HG03095 (cell line): ENCODE measurements around the gene FER.
"Not testable (repeated sequence)": the region's sequence is repeated elsewhere in the genome, so short reads cannot be mapped to it uniquely, and the experiment has no call there.

Source experiments
- ATAC-seq: cut with Tn5 transposase; IDR thresholded peaks from one replicate; pipeline ENCODE4 v1.9.1; 2021; ENCODE audit warnings: moderate library complexity; ENCODE audit not compliant: unreplicated experiment

Gene FER

DNA sequence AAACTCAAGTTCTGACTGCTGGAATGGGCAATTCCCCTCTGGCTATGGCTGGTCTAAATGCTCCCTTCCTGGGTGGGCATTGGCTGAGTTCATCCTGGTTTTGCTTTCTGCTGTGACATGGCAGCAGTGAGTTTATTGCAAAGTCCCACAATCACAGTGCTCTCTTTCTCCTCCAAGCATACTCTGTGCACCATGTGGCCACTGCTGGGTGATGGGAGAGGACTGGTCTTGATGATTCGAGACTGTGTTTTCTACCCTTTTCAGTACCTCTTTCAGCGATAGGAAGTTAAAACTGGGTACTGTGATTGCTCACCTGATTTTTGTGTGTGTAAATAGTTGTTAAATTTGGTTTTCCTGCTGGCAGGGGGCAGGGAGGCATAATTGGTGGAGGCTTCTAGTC, 49.7 kb downstream of the FER start:
- ATAC-seq = no peak

DNA sequence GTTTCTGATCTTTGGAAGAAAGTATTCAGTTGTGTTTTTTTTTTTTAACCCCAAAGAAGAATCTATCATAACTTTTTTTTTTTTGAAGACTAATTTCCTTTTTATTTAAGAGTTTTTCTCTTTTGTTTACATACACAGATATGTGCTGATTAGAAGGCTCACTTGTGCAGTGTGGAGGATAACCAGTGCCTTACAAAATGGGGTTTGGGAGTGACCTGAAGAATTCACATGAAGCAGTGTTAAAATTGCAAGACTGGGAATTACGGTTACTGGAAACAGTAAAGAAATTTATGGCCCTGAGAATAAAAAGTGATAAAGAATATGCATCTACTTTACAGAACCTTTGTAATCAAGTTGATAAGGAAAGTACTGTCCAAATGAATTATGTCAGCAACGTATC, 50.3 kb downstream of the FER start:
- ATAC-seq = no peak

DNA sequence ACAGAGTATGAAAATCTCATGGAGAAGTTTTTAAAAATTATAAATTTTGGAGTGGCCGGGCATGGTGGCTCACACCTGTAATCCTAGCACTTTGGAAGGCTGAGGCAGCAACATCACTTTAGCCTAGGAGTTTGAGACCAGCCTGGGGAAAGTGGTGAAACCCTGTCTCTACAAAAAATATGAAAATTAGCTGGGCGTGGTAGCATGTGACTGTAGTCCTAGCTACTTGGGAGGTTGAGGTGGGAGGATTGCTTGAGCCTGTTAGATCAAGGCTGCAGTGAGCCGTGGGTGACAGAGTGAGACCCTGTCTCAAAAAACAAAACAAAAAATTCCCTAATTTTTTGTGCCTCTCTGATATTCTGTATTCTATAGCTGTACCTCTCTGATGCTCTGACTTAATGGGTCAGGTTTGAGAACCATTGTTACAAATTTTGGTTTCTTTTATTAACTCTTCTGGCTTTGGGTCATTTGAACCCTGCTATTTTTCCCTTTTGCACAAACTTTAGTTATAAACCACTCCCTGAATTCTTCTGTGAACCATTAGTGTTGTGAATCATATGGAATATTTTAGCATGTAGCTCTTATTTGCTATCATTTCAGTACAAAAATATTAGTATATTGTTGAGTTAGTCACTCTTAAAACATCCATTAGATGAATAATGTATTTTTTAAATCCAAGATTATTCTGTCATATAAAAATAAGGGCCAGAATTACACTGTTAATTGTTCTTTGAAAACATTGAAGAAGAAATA, 51.0 kb downstream of the FER start:
- ATAC-seq = no peak

DNA sequence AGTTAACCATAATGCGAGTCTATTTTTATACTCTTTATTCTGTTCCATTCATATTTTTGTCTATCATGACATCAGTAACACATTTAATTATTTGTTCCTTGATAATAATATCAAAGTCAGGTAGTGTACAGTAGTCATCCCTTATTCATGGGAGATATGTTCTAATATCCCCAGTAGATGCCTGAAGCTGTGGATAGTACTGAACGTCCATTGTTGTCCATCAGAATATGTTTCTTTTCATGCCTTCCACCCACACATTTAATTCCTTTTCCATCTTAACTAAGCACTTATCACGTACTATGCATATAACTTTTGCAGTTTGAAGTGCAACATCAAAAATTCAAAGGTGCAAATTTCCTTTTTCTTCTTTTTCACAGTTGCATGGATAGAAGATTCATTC, 53.6 kb downstream of the FER start:
- no peak for ATAC-seq

DNA sequence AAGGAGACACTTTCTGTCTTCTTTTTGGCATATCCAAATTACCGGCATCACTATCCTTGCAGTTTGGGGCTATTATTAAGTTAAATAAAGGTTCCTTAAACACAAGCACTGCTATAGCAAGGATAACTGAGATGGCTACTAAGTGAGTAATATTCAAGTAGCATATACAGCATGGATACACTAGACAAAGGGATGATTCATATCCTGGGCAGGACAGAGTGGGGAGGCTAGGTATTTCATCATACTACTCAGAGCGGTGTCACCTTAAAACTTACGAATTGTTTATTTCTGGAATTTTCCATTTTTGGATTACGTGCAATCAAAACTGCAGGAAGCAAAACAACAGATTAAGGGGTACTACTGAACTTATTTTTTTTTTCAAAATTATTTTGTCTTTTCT, 54.1 kb downstream of the FER start:
- ATAC-seq = no peak

DNA sequence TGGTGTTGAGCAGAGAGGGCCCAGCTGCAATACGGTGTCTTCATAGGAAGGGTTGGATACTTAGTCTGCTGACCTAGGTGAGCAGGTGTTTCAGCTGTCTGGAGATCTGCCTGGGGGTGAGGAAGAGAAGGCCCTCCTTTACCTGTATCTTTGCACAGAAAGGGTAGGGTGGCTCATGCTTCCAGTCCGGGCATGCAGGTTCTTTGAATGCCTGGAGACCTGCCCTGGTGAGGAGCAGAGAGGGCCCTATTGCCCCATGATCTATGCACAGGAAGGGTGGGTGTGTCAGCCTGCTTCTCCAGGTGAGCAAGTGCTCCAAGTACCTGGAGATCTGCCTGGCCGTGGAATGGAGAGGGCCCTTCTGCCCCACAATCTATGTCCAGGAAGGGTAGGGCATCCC, 63.0 kb downstream of the FER start:
- no peak for ATAC-seq

DNA sequence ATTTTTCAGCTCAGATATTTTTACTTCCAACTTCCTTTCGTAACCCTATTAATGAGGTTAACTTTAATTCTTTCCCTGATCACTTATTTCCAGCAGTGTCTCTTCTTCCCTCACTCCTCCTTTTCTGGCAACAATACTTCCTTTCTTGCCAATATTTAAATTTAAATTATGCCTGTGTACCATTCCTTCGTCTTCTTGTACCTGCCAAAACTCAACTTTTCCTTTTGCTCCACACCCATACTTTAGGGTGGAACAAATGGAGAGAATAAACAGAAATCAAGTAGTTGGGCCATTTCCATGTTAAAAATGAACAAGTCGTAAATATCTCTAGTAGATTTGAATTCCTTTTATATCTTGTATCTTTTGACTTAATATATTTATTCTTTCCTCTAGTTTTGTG, 66.0 kb downstream of the FER start:
- no peak for ATAC-seq

DNA sequence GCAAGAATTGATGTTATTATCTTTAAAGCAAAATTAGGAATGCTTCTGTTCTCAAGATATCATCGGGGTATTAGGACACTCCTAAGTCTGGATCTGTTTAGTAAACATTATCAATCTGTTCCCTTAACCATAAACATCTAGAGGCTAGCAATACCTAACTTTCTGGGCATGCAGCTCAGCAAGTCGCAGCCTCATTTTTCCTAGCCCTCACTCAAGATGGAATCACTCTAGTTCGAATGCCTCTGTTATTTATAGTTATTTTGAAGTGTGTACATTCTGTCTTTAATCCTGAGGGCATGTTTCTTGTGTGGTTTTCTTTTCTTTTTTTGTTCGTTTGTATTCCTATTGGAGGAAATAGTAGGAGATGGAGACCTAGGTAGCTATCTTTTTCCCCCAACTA, 66.9 kb downstream of the FER start:
- no peak for ATAC-seq

DNA sequence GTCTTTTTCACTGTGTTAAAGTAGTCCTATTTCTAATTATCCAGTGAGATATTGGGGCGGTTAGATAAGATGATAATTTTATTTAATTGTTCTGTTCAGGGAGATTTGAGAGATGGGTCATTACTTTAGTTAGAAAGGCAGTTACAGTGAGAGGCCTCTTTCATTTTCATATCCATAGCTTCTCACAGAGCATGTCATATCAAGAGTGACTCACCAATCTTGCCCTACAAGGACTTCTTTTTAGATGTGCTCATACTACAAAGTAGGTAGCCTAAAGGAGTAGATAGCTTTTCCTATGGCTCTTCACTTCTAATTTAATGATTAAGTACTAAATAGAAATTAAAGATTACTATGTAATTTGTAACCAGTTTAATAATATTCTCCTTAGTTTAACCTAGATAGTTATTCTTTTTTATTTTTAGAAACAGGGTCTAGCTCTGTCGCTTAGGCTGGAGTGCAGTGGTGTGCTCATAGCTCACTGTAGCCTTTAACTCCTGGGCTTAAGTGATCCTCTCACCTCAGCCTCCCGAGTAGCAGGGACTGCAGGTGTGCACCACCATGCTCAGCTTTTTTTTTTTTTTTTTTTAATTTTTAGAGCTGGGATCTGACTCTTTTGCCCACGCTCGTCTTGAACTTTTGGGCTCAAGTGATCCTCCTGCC, 71.0 kb downstream of the FER start:
- ATAC-seq = peak; percentile 97

DNA sequence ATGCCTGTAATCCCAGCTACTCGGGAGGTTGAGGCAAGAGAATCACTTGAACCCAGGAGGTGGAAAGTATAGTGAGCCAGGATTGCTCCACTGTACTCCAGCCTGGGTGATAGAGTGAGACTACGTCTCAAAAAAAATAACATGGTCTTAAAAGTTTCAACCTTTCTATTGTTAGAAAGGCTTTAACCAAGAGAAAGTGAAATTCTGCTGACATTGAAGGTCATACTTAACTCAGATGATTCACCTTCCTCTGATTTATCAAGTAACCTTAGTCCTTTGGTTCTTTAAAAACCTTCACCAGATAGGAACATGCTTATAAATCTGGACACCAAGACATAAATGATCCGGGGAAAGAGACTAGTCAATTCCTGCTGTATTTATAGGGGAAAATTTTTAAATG, 73.3 kb downstream of the FER start:
- ATAC-seq = no peak

DNA sequence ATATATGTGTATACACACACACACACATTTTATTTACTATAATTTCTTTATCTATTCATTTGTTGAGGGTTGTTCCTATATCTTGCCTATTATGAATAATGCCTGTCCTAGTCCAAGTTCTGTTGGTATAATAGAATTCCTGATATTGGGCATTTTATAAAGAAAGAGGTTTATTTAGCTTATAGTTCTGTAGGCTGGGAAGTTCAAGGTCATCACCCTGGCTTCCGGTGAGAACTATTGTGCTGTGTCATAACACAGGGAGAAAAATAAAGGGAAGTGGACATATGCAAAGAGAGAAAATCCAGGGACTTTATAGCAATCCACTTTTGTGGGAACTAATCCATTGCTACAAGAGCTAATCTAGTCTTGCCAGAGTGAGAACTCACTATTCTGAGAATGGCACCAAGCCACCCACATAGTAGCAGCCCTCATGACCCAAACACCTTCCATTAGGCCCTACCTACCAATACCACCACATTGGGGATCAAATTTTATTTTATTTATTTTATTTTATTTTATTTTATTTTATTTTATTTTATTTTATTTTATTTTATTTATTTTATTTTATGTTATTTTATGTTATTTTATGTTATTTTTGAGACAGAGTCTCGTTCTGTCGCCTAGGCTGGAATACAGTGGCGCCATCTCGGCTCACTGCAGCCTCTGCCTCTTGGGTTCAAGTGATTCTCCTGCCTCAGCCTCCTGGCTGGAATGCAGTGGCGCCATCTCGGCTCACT, 74.7 kb downstream of the FER start:
- no peak for ATAC-seq

DNA sequence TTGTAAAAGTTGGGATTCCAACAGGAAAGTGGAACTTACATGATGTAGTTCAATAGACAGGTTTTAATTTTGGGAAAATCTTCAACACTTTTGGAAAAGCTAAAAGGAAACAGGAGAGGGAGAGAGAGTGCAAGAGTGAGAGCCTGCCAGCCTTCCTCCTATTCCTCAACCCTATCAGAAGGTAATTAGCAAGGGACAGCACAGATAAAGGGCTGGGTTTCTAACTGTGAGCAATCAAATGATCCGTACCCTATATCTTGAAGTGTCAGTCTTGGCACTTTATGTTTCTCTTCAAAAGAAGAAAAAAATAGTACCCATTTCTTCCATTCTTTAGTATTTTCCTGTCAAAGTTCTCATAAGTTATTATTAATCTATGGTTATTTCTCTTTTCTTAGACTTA, 79.4 kb downstream of the FER start:
- no peak for ATAC-seq

DNA sequence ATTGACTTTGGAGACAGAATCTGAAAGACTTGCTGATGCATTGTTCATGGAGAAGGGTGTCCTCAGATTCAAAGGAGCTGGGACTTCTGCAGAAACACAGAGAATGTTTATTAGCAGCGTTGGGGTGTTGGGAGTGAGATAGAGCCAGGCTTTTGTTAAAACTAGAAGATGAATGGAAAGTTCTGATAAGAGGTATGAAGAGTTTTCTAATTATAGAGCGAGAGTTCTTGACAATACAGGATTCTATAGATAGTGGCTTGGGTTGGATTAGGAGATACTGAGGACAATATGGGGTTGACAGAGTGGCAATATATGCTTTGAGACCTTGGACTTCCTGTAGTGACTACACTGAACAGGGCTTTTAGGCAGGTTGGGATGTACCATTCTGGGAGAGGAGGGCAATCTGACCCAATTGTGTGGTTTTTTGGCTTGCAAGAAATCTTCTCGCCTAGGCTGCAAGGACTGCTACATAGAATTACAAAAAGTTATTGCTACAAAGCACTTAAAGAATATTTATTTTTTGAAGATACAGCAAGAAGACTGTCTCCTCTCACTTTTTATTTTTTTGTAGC, 83.1 kb downstream of the FER start:
- ATAC-seq = no peak

DNA sequence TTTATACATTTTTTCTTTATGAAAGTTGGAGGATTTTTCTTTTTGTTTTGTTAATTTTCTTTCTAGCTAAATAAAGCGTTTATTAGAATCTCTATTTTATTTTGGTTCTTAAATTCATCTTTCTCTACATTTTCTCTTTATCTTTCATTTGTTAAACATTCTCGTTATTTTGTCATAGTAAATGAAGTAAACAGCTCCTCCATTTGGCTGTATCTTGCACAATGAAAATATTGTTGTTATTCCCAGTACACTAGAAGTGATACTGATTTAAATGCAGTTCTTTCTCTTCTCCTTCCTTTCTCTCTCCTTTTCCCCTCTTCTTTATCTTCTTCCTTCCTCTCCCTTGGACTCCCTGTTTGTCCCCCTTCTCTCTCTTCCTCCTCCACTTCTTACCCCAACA, 88.8 kb downstream of the FER start:
- ATAC-seq = no peak

DNA sequence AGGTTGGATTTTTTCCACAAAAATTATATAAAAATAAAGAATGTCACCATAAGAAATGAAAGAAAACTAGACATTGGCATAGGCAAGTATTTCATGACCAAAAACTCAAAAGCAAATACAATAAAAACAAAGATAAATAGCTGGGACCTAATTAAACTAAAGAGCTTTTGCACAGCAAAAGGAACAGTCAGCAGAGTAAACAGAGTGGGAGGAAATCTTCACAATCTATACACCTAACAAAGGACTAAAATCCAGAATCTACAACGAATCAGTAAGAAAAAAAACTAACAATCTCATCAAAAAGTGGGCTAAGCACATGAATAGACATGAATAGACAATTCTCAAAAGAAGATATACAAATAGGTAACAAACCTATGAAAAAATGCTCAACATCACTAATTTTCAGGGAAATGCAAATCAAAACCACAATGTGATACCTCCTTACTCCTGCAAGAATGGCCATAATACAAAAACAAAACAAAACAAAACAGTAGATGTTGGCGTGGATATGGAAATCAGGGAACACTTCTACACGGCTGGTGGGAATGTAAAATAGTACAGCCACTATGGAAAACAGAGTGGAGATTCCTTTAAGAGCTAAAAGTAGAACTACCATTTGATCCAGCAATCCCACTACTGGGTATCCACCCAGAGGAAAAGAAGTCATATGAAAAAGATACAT, 94.7 kb downstream of the FER start:
- not testable (repeated sequence) for ATAC-seq

DNA sequence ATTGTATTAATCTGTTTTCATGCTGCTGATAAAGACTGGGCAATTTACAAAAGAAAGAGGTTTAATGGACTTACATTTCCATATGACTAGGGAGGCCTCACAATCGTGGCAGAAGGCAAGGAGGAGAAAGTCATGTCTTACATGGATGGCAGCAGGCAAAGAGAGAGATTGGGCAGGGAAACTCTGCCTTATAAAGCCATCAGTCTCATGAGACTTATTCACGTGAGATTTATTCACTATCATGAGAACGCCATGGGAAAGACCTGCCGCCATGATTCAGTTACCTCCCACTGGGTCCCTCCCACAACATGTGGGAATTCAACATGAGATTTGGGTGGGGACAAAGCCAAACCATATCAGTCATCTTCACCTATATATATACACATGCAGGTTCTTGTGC, 103.4 kb downstream of the FER start:
- ATAC-seq = not testable (repeated sequence)

DNA sequence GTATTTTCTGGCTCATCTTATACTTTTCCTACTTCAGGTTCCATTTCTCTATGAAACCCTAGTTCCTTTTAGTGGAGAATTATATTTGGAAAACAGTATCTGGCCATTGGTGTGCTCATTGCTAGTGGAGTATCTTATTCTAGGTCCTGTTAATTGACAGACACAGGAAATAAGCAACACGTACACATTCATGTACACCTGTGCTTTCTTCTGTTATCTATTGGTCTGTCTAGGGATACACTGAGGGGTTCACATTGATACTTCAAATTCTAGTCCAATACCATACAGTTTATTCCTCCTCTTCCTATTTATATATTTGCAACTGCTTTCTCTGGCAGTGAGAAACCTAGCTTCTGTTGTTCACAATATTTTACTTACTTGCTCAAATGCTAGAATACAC, 110.2 kb downstream of the FER start:
- peak; percentile 29 for ATAC-seq

DNA sequence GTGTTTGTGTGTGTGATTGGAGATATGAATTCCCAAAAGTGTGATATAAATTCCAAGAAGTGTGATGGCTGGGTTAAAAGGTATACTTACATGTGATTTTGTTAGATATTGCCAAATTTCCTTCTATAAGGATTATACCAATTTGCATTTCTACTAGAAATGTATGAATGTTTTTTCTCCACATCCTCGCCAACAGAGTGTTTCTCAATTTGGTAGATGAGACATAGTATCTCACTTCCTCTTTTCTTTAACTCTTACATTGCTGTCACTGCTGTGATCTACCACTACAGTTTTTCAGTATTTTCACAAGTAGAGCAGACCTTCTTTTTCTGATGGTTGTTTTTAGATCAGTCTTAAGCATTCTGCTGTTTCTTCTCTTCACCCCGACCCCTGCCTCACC, 111.3 kb downstream of the FER start:
- ATAC-seq = peak; percentile 97

DNA sequence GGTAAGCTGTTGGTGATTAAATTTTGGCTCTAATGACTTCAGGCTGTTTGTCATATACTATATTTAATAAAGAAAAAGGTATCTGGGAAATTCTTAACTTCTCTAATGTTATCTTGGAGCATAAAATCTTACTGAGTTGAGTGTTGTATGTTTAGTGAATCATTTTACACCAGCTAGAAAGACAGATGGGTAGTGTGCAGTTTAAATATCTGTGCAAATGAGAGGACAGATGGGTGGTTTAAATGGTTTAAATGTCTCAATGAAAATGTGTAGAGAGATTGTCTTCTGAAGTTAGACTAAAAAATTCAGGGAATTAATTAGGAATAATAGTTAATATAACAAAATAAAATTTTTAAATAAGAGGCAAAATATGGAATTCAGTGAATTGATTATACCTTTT, 114.5 kb downstream of the FER start:
- ATAC-seq = no peak

DNA sequence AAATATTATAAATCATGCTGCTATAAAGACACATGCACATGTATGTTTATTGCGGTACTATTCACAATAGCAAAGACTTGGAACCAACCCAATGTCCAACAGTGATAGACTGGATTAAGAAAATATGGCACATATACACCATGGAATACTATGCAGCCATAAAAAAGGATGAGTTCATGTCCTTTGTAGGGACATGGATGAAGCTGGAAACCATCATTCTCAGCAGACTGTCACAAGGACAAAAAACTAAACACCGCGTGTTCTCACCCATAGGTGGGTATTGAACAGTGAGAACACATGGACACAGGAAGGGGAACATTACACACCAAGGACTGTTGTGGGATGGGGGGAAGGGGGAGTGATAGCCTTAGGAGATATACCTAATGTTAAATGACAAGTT, 118.4 kb downstream of the FER start:
- not testable (repeated sequence) for ATAC-seq

DNA sequence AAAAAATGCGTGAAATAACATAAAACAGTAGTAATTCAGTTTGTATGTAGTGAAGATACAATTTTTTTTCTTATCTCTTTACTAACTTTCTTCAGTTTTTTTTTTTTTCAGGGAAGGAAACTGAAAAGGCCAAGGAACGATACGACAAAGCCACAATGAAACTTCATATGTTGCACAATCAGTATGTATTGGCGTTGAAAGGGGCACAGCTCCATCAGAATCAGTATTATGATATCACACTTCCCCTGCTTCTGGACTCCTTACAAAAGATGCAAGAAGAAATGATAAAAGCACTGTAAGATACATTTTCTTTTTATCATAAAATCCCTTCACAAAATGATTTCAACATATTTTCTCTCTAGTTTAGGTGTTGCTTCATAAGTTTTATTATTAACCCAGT, 120.0 kb downstream of the FER start:
- no peak for ATAC-seq
